ENCODE data around the gene SCYGR6.
A peak's percentile ranks its signal among the peaks of the same experiment; 100 is the strongest.

The SCYGR6 gene

DNA sequence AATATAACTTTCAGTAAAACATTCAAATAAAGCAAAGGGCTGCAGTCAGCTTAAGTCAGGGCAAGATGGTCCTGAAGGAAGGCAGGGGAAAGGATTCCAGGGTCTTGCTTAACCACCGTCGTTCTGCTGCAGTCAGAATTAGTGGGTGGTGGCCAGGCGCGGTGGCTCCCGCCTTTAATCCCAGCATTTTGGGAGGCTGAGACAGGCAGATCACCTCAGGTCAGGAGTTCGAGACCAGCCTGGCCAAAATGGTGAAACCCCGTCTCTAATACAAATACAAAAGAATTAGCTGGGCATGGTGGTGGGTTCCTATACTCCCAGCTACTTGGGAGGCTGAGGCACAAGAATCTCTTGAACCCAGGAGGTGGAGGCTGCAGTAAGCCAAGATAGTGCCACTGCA, 13.6 kb downstream of the SCYGR6 start:
- no peak for DNase-seq

DNA sequence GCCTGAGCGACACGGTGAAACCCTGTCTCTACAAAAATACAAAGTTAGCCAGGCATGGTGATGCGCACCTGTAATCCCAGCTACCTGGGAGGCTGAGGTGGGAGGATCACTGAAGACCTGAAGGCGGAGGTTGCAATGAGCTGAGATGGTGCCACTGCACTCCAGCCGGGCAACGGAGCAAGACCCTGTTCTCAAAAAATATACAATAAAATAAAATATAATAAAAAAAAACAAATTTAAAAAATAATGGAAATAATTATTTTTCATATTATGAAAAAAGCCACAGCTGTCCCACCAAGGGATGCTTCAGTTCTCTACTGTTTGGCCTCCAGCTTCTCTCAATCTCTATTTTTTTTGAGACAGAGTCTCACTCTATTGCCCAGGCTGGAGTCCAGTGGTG, 17.2 kb downstream of the SCYGR6 start:
- DNase-seq: no peak

DNA sequence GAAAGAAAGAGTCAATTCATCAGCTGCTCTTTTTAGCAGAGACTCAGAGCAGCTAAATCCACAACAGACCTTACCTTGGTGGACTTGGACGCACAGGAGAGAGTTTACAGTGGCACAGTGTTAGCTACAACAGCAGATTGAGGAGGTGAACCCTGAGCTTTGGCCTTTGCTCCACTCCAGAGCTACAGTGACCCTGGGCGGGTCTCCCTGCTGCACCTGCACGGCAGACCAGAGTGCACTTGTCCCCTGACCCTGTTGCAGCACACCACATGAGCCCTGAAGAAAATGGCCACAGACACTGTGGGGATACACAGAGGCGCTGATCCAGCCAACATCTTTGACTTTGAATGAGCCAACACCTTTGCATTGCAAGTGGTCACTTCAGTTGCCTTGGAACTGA, 17.7 kb downstream of the SCYGR6 start:
- DNase-seq: no peak

GRCh38 chr2:227703961-227704360, 20.6 kb downstream of the SCYGR6 start:
- no peak for DNase-seq

GRCh38 chr2:227703280-227703732, 21.3 kb downstream of the SCYGR6 start:
- peak; percentile 29 for DNase-seq

- DNase-seq: no peak
Observed at GRCh38 chr2:227701556-227701955, 23.0 kb downstream of the SCYGR6 start.

GRCh38 chr2:227696990-227697679, 27.4 kb downstream of the SCYGR6 start:
- DNase-seq: no peak

DNA sequence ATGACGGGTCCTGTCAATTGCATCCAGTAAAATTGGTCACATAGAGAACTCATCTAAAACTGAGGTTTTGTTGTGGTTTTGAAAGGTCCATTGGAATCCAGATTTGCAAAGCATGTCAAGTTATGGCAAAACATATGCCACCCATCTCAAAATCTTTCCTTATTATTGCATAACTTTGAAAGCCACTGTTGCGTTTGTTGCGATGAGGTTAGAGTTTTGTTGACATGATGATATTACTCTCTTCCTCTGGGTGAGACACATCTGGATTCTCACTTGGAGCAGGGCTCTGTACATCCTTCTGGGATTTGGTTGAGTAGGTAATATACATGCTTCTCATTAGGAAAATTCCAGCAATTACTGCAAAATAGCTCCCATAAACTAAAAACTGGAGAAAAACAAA, 37.4 kb downstream of the SCYGR6 start:
- no peak for DNase-seq

- DNase-seq: no peak
Observed at GRCh38 chr2:227684258-227684657, 40.3 kb downstream of the SCYGR6 start.

DNA sequence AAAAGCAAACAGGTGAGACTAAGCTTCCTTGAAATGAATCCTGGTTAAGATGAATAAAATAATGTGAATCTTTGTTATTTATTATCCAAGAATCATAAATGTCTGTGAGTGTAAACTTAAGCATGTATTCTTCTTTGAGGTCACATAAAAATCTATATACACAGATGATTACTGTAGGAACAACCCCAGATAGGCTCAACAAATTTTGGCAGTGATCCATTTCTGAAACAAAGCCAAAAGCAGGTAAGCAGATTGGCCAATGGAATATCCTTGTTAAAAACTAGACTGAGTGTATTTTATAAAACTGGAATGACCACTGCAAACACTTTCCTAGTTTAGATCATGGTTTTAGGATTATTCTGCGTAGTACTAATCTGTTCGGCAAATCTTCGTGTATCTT, 46.6 kb downstream of the SCYGR6 start:
- DNase-seq: no peak

DNA sequence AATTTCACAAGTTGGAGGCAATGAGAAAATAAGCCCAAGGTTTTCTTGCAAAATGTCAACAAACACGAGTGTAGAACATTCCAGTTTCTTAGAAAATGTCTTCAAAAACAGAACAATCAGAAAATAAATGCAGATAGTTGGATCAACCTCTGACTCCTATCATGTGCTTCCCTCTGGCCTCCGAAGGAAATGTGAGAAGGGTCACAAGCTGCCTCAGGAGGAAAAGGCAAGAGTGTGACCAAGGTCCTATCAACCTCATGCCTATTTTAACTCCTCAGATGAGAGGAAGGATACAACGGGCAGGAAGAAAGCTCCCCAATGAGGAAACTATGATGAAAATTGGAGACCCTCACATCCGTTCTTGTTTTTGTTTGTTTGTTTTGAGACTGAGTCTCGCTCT, 50.1 kb downstream of the SCYGR6 start:
- DNase-seq: no peak

Data from NCI-H510A (cell line).